H9 (cell line): ENCODE data around the gene MSN. TPM values are rescaled to one million over a fixed set of nuclear protein-coding genes. Genes with fewer than 3 reads are reported as not detected.
A peak's percentile ranks its signal among the peaks of the same experiment; 100 is the strongest.

Experiments
- DNase-seq: peaks from one replicate; pipeline ENCODE4 v3.0.0-alpha.2; 2017
- H2AFZ ChIP-seq: one replicate; pipeline ENCODE4 v1.6.1; 2013; ENCODE audit warnings: mild to moderate bottlenecking, low read length, control low read depth, moderate library complexity
- H2AK5ac ChIP-seq: 2 replicates; pipeline ENCODE4 v1.6.1; 2013; ENCODE audit warnings: low read length, control low read depth, mixed read lengths; ENCODE audit not compliant: insufficient read length
- H2BK120ac ChIP-seq: one replicate; pipeline ENCODE4 v1.6.1; 2013; ENCODE audit warnings: low read depth, mild to moderate bottlenecking, low read length, control low read depth, inconsistent platforms; ENCODE audit not compliant: poor library complexity, severe bottlenecking
- H2BK12ac ChIP-seq: 2 replicates; pipeline ENCODE4 v1.6.1; 2013; ENCODE audit warnings: low read length, control low read depth, mixed read lengths, low read depth; ENCODE audit not compliant: insufficient read length
- H2BK15ac ChIP-seq: 2 replicates; pipeline ENCODE4 v1.6.1; 2013; ENCODE audit warnings: low read depth, low read length, control low read depth
- H2BK20ac ChIP-seq: one replicate; pipeline ENCODE4 v1.6.1; 2013; ENCODE audit warnings: low read depth, mild to moderate bottlenecking, low read length, control low read depth, inconsistent platforms; ENCODE audit not compliant: poor library complexity, severe bottlenecking
- H2BK5ac ChIP-seq: 2 replicates; pipeline ENCODE4 v1.6.1; 2013; ENCODE audit warnings: low read length, control low read depth, mixed read lengths; ENCODE audit not compliant: insufficient read length
- H3K14ac ChIP-seq: 2 replicates; pipeline ENCODE4 v1.6.1; 2013; ENCODE audit warnings: low read length, control low read depth; ENCODE audit not compliant: insufficient read depth
- H3K18ac ChIP-seq: 2 replicates; pipeline ENCODE4 v1.6.1; 2013; ENCODE audit warnings: low read depth, mild to moderate bottlenecking, mixed read lengths, low read length, control low read depth; ENCODE audit not compliant: insufficient read length
- H3K23ac ChIP-seq: 2 replicates; pipeline ENCODE4 v1.6.1; 2013; ENCODE audit warnings: low read length, control low read depth, mixed read lengths, low read depth; ENCODE audit not compliant: insufficient read length
- H3K23me2 ChIP-seq: 2 replicates; pipeline ENCODE4 v1.6.1; 2013; ENCODE audit warnings: low read depth, mild to moderate bottlenecking, mixed read lengths, low read length, control low read depth; ENCODE audit not compliant: insufficient read length, poor library complexity, severe bottlenecking
- H3K27ac ChIP-seq: 2 replicates; pipeline ENCODE4 v1.5.1; 2013; ENCODE audit warnings: low read length, control low read depth, mixed read lengths, low read depth; ENCODE audit not compliant: insufficient read length
- H3K27me3 ChIP-seq: 2 replicates; pipeline ENCODE4 v1.6.1; 2013; ENCODE audit warnings: low read length, control low read depth, inconsistent platforms; ENCODE audit not compliant: insufficient read depth
- H3K4ac ChIP-seq: 2 replicates; pipeline ENCODE4 v1.6.1; 2013; ENCODE audit warnings: low read depth, mild to moderate bottlenecking, control low read depth, inconsistent platforms, low read length, moderate library complexity
- H3K4me1 ChIP-seq: 2 replicates; pipeline ENCODE4 v1.6.1; 2013; ENCODE audit warnings: low read length, control low read depth, inconsistent platforms; ENCODE audit not compliant: insufficient read depth
- H3K4me2 ChIP-seq: 2 replicates; pipeline ENCODE4 v1.6.1; 2013; ENCODE audit warnings: low read length, control low read depth, mixed read lengths; ENCODE audit not compliant: insufficient read length, insufficient read depth
- H3K56ac ChIP-seq: 2 replicates; pipeline ENCODE4 v1.6.1; 2013; ENCODE audit warnings: low read depth, mild to moderate bottlenecking, mixed read lengths, low read length, control low read depth; ENCODE audit not compliant: insufficient read length
- H3K79me1 ChIP-seq: 2 replicates; pipeline ENCODE4 v1.6.1; 2013; ENCODE audit warnings: low read depth, mild to moderate bottlenecking, moderate library complexity, low read length, control low read depth, inconsistent platforms; ENCODE audit not compliant: insufficient read depth, poor library complexity, severe bottlenecking
- H3K79me2 ChIP-seq: 2 replicates; pipeline ENCODE4 v1.6.1; 2013; ENCODE audit warnings: low read length, control low read depth, inconsistent platforms; ENCODE audit not compliant: insufficient read depth
- H3K9ac ChIP-seq: 2 replicates; pipeline ENCODE4 v1.6.1; 2013; ENCODE audit warnings: low read length, control low read depth, mixed read lengths; ENCODE audit not compliant: insufficient read length; ENCODE audit errors: extremely low read depth
- H3K9me3 ChIP-seq: one replicate; pipeline ENCODE4 v1.6.1; 2013; ENCODE audit warnings: low read depth, low read length, inconsistent platforms; ENCODE audit not compliant: control insufficient read depth
- H3T11ph ChIP-seq: one replicate; pipeline ENCODE4 v1.6.1; 2013; ENCODE audit warnings: mild to moderate bottlenecking, low read length, control low read depth, inconsistent platforms
- H4K20me1 ChIP-seq: one replicate; pipeline ENCODE4 v1.6.1; 2013; ENCODE audit not compliant: control insufficient read depth, insufficient read length, insufficient read depth
- H4K5ac ChIP-seq: 2 replicates; pipeline ENCODE4 v1.6.1; 2013; ENCODE audit warnings: low read depth, mild to moderate bottlenecking, mixed read lengths, low read length, control low read depth; ENCODE audit not compliant: insufficient read length
- H4K8ac ChIP-seq: replicated peaks from 2 replicates; pipeline ENCODE4 v1.6.1; 2013; ENCODE audit warnings: low read length, control low read depth, mixed read lengths, low read depth; ENCODE audit not compliant: insufficient read length
- H4K91ac ChIP-seq: 2 replicates; pipeline ENCODE4 v1.6.1; 2013; ENCODE audit warnings: low read depth, mild to moderate bottlenecking, moderate library complexity, mixed read lengths, low read length, control low read depth; ENCODE audit not compliant: insufficient read length
- H3K27ac Mint-ChIP-seq, 3 experiments: 2 replicates in 2 of 3; 3 replicates in 1 of 3; pipeline ENCODE4 v1.8.0; 2020 to 2021; ENCODE audit warnings: mixed read lengths in 3 of 3, mild to moderate bottlenecking in 1 of 3, moderate library complexity in 1 of 3
- H3K27me3 Mint-ChIP-seq: 2 replicates; pipeline ENCODE4 v1.8.0; 2021; ENCODE audit warnings: low read depth, mild to moderate bottlenecking, moderate library complexity, mixed read lengths
- H3K36me3 Mint-ChIP-seq, 3 experiments: 2 replicates in 2 of 3; 3 replicates in 1 of 3; pipeline ENCODE4 v1.8.0; 2020 to 2021; ENCODE audit warnings: low read depth in 3 of 3, mixed read lengths in 3 of 3; ENCODE audit not compliant: insufficient read depth in 1 of 3
- H3K4me1 Mint-ChIP-seq, 2 experiments: 2 replicates each; pipeline ENCODE4 v1.8.0; 2020; ENCODE audit warnings: mixed read lengths in 2 of 2
- H3K4me3 Mint-ChIP-seq, 2 experiments: 2 replicates in 1 of 2; 3 replicates in 1 of 2; pipeline ENCODE4 v1.8.0; 2020 to 2021; ENCODE audit warnings: mild to moderate bottlenecking in 2 of 2, mixed read lengths in 2 of 2, moderate library complexity in 1 of 2
- H3K9me3 Mint-ChIP-seq, 2 experiments: 2 replicates in 1 of 2; 3 replicates in 1 of 2; pipeline ENCODE4 v1.8.0; 2020; ENCODE audit warnings: mild to moderate bottlenecking in 2 of 2, mixed read lengths in 2 of 2, moderate library complexity in 1 of 2
- CTCF ChIP-seq: fragments of 200-600 bp; sonication (generic); conservative IDR thresholded peaks from 3 replicates; pipeline ENCODE4 v1.8.0; 2021; ENCODE audit warnings: antibody characterized with exemption, mild to moderate bottlenecking
- WGBS: extraction: QIAGEN DNeasy Blood & Tissue Kit; methylation state at CpG from one replicate; pipeline ENCODE4 v1.1.7; 2013; ENCODE audit warnings: missing lambda C conversion rate, low lambda C conversion rate, mixed read lengths; ENCODE audit not compliant: insufficient read length; ENCODE audit errors: extremely low coverage; 5-methylcytosine and 5-hydroxymethylcytosine counted together
- total RNA-seq: library from RNA; stranded (reverse); gene quantifications from 2 replicates; pipeline ENCODE4 v1.2.1, GENCODE V29; 2021

The MSN gene
- total RNA-seq, 1 experiment from 2014 or later: 126 TPM

GRCh38 chrX:65720381-65720964 is 53.0 kb downstream of the MSN start:
- H3K4me1 Mint-ChIP-seq: no peaks in the 10 kb centered on the region; a peak in 1 of 4 replicates
- no peak overlapping the region for H3K27ac Mint-ChIP-seq

More at GRCh38 chrX:65720381-65720964, 53.0 kb downstream of the MSN start:
- no peak overlapping the region for H4K5ac ChIP-seq
- no peak overlapping the region for H2AK5ac ChIP-seq
- no peak overlapping the region for H3K56ac ChIP-seq
- no CpG with 5 or more reads among the region's 2 CpGs for WGBS
- H3T11ph ChIP-seq: no peak overlapping the region
- H3K9me3 Mint-ChIP-seq: peaks cover 72 to 74% of the 10 kb centered on the region in 2 experiments
- no peaks in the 10 kb centered on the region for H4K20me1 ChIP-seq
- H3K23ac ChIP-seq: no peak overlapping the region
- H3K4me3 Mint-ChIP-seq: no peak overlapping the region
- H2BK15ac ChIP-seq: no peak overlapping the region
- H3K9ac ChIP-seq: no peak overlapping the region
- no peaks in the 10 kb centered on the region for H3K79me1 ChIP-seq
- H2AFZ ChIP-seq: no peak overlapping the region
- H2BK5ac ChIP-seq: no peak overlapping the region
- no peak overlapping the region for H3K4ac ChIP-seq
- no peak overlapping the region for H2BK120ac ChIP-seq
- peaks cover 35% of the 10 kb centered on the region for H3K9me3 ChIP-seq
- H3K79me2 ChIP-seq: no peaks in the 10 kb centered on the region
- H3K36me3 Mint-ChIP-seq: peaks cover 31 to 34% (median 33%) of the 10 kb centered on the region in 3 experiments
- no peak overlapping the region for H3K27ac ChIP-seq
- H3K27me3 ChIP-seq: no peaks in the 10 kb centered on the region
- no peak for DNase-seq
- no peak overlapping the region for H3K14ac ChIP-seq
- H4K8ac ChIP-seq: no peak overlapping the region
- H2BK12ac ChIP-seq: no peak overlapping the region
- H3K18ac ChIP-seq: no peak overlapping the region
- peak; percentile 25; the same call in 1 of the 3 replicates for TF ChIP-seq CTCF
- H4K91ac ChIP-seq: no peak overlapping the region
- H3K4me2 ChIP-seq: no peak overlapping the region
- no peak overlapping the region for H2BK20ac ChIP-seq
- H3K4me1 ChIP-seq: no peaks in the 10 kb centered on the region; the same call in 1 of the 2 replicates
- H3K27me3 Mint-ChIP-seq: no peaks in the 10 kb centered on the region; the same call in 1 of the 2 replicates
- H3K23me2 ChIP-seq: no peaks in the 10 kb centered on the region
